Right kidney (tissue), 1 donor: ENCODE data around the gene SLC17A8.

ENCODE experiments used
- DNase-seq: peaks from one replicate; pipeline ENCODE4 v3.0.0-alpha.2; 2016

SLC17A8 gene

DNA sequence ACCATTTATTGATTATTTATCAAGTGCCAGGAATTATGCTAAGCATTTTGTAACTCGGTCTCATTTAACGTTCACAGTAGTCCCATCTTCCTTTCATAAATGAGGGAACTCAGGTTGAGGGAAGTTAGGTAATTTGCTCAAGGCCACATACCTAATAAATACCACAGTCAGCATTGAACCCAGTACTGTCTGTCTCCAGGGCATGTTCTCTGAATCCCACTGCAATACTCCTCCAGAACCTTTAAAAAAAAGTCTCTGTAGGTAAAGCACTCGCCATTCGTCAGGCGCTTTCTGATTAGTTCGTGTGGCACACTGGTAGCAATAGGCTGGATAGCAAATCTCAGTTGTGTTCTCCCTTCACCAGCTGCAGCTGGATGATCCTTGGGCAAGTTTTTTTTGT is 14.3 kb downstream of the SLC17A8 start:
- no peak for DNase-seq

DNA sequence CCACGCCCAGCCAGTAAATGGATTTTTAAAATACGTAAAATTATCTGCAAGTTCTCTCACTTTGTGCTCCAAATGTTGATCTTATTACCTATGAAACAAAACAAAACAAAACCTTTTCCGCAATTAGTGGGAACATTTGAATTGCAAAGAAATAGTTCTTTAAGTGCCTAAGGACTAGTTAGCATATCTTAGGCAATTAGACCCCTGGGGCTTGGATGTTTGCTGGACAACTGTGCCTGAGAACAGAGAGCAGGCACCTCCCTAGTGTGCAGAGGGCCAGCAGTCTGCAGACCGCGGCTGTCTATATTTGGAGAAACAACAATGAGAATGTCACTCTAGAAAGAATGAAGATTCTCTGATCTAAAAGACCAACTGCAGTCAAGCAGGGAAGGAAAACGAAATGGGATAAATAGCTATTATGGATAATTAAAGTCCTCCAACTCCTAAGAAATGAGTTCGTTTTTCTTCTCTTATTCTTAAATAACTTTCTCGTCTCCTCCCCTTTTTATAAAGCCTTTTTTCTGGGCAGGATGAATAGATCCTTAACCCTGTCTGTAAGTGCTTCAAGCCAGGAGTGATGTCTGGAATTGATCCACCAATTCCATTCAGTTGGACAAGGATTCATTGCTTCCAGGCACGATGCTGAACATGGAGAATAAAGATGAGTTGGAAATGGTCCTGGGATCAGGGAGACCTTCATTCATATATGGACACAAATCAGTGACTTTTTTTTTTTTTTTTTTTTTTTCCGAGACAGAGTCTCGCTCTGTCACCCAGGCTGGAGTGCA is 16.2 kb downstream of the SLC17A8 start:
- DNase-seq: no peak

DNA sequence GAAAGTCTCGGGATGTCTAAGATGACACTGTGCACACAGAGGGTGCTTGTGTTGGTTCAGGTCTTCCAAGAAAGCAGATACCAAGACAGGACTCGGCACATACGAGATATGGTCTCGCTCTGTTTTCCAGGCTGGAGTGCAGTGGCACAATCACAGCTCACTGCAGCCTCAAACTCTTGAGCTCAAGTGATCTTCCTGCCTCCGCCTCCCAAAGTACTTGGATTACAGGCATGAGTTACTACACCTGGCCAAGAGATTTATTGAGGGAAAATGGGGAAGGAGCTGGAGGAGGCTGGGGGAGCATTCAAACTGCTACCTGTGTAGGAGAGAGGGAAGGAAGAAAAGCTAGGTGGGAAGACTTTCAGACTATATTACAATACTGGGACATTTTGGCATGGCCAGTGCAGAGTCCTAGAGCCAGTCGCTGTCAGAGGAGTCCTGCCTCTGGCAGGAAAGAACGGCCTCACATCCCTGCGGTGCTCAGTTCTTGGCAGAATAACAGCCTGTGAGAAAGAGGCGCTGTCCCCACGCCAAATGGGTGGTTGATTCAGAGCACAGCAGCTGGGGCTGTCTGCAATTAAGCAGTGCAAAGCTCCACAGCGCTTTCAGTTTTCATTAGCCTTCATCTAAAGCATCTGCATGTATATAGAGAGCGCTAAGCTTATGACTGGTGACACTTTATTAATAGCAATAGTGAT is 18.3 kb downstream of the SLC17A8 start:
- DNase-seq: peak; percentile 22

DNA sequence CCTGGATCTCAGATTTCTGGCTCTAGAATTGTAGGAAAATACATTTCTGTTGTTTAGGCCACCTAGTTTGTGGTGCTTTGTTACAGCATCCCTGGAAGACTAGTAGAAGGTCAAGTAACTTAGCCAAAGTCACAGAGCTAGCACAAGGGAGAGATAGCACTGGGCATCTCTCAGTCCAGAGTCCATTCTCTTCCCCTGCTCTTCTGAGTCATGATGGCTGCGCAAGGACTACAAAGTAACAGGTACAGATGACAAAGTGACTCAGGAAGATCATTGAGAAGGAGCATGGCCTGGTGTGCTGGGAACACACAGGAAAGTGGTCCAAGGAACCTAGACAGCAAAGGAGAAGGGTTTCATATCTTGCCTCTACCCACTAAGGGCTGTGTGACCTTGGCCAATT is 19.3 kb downstream of the SLC17A8 start:
- no peak for DNase-seq

DNA sequence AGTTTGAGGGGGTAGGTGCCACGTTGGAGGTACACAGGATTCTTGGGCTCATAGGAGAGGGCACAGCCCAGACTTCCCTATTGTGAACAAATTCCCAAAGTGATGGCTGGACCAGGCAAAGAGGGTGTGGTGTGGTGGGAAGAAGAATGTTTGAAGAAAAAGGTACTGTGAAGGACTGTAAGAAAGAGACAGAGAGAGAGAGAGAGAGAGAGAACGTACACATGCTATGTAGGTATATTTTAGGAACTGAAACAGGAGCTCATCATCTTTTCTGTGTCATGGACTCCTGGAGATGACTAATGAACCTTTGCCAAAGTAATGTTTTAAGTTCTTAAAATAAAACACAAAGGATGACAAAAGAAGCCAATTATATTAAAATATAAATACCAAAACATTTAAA is 24.5 kb downstream of the SLC17A8 start:
- no peak for DNase-seq

DNA sequence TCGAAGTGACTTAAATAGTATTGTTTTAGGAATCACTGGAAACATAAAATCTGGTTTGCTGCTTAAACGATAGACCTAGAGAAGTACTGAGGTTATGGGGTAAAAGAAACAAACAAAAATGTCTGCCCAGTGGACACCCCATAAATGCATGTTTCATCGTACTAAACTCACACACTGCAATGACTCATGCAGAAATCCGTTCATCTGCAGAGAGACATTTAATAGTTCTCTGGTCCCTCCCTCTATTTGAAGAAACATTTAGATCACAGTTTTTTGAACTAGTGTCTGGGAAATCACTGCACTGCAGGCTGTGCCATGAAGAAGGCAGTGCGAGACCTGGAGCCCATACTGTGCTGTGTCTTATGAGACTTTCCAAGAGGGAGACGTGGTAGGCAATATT is 25.5 kb downstream of the SLC17A8 start:
- no peak for DNase-seq

DNA sequence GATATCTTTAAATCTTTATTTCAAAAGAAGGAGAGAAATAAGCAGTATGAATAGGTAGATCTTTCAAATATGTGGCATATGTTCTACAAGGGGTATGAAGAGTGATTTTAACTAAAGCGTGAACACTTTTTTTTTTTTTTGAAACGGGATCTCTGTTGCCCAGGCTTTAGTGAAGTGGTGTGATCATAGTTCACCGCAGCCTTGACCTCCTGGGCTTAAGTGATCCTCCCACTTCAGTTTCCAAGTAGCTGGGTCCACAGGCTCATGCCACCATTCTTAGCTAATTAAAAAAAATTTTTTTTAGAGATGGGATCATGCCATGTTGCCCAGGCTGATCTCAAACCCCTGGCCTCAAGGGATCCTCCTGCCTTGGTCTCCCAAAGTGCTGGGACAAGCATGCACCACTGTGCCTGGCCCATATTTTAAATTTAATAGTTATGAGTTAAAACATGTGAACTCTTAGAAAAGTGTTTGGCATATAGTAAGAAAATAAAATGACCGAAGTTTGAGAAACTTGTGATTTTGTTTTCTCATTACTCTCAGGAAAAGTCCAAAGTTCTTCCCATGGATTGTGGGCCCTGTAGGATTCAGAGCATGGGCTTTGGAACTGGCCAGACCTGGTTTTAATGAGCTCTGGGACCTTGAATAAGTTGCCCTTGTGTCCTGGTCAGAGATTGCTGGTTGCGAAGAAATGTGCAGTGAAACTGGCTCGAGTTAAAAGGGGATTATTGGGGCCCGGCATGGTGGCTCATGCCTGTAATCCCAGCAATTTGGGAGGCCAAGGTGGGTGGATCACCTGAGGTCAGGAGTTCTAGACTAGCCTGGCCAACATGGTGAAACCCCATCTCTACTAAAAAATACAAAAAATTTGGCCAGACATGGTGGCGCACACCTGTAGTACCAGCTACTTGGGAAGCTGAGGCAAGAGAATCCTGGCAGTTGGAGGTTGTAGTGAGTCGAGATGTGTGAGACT is 27.0 kb downstream of the SLC17A8 start:
- DNase-seq: no peak

DNA sequence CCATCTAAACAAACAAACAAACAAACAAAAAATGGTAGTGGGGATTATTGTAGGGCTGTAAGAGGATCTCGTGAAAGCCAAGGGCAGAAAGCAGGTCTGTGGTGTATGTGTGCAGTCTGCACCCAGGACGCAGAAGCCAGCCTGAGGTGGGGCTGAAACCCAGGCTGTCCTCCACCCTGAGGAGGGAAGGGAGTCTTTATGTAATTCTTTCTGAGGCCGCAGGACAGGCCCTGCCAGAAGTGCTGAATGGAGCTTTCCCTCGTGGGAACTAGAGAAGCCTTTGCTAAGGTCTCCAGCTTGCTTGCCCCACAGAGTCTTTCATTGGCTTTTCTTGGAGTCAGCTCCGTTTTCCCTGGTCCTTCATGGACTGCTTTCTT is 27.7 kb downstream of the SLC17A8 start:
- no peak for DNase-seq

DNA sequence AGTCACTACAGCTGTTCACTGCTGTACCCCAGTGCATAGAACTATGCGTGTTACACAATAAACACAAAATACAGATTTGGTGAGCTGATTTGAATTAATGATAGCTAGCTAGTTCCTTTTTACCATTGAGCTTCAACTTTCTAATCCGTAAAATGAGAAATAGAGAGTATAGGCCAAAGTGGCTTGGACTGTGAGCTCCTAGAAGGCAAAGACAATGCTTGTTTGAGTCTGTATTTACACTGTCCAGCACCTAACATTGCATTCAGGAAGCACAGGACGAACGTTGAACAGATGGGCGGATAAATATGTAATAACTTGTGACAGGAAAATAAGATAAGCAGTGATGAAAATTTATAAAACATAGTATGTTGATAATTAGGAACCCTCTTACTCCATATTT is 31.5 kb downstream of the SLC17A8 start:
- no peak for DNase-seq

DNA sequence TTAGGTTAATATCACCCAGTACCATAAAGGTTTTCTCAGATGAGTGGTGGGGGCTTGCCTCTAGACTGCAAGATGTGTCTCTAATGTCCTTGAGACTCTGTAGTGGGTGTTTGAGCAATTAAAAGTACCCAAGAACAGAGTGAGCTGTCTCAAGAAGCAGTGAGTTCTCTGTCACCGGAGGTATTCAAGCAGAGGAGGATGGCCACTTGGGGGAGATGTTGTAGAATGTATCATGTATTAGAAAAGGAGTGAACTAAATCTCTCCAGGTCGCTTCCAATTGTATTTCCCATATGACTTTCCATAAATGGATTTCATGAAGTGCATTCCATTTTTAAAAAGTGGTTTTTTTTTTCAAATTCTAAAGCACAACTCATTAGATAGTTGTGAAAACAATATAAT is 35.0 kb downstream of the SLC17A8 start:
- no peak for DNase-seq

DNA sequence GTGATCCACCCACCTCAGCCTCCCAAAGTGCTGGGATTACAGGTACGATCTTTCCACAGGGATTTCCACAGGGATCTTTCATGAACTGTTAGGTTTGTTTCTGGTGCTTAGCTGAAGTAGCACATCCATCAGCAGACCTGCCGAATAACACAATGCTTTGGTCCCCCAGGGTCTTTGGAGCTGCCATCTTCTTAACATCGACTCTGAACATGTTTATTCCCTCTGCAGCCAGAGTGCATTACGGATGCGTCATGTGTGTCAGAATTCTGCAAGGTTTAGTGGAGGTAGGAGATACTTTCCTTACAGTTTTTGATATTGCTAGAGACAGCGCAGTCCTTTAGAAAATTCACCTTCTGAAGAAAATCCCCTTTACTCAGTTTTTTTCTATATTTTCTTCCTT is 36.3 kb downstream of the SLC17A8 start:
- DNase-seq: no peak

DNA sequence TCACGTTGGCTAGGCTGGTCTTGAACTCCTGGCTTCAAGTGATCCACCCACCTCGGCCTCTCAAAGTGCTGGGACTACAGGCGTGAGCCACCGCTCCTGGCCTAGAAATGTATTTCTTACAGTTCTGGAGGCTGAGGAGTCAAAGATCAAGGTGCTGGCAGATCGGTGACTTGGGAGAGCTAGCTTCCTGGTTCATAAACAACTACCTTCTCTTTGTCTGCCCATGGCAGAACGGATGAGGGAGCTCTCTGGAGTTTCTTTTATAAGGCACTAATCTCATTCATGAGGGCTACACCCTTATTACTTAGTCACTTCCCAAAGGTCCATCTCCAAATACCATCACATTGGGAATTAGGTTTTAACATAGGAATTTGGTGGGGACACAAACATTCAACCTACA is 38.9 kb downstream of the SLC17A8 start:
- no peak for DNase-seq

DNA sequence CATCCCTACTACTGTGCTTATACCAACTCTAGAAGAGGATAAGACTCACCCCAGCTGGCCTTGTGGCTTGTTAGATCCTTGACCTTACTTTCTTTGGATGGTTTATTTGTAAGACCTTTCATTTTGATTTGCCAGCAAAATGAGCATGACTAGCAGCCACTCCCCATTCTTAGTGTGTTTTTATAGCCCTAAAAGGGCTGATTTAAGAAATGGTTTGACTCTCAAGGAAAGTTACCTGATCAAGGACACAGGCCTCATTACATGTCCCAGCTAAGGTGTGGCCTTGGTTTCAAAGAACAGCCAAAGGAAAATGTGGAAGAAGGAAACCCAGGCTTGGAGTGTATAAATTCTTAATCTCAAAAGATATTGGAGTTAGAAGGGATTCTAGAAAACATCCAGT is 41.4 kb downstream of the SLC17A8 start:
- no peak for DNase-seq

DNA sequence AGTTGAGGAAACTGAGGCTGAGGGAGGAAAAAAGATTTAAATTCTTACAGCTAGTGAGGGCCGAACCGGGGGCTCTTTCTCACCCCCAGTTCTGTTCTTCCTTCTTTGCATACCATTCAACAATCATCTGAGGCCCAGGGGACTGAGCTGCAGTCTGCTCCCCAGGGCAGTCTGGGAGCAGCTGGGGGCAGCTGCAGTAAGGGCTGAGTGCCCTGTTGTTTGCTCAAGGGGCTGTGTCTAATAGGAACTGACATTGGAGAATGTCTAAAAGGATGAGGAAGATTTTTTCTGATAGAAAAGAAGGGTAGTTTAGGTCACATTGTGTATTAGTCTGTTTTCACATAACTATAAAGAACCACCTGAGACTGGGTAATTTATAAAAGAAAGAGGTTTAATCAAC is 42.2 kb downstream of the SLC17A8 start:
- no peak for DNase-seq

DNA sequence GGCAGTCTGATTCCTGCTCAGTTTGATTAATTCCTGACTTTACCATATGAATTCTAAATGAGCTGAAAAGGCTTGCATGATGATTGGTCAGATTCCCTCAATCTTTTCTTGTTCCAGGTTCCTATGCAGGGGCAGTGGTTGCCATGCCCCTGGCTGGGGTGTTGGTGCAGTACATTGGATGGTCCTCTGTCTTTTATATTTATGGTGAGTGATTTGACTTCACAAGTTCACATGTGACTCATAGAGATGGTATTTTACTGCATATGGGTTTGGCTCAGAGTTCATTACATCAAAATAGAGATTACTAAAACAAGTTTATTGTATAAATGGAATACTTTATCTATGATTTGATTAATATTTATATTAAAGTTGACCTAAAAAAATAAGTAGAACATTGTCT is 44.8 kb downstream of the SLC17A8 start:
- DNase-seq: no peak

DNA sequence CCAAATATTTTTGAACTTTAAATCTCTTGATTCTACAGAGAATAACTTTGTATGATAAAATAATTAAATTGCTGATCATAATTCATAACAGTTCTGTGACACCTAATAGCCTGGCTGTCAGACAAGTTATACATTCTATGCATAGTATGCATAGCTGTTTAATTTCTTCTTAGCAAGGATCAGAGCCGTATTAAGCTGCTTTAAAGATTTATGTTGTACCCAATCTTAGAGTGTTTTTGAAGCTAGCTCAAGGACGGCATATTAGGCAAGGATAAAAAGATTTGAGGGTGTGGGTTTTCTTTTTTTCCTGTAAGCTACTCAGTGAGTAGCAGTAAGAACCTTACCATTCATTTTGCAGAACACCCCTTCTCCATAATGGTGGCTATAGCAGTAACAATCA is 45.9 kb downstream of the SLC17A8 start:
- no peak for DNase-seq

DNA sequence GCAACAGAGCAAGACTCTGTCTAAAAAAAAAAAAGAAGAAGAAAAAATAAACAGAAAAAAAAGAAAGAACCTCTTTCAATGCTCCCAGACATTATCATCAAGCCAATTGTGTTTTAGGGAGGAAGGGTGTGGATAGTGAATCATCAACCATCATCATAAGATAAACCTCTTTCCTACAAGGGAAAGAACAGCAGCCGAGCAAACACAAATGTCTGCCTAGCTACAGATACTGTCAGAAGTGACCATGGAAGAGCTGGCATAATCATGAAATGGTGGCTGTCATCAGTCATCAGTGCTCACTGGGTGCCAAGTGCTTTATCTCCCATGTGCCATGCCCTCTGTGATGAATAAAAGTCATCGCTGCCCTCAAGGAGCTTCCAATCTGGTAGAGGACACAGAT is 46.6 kb downstream of the SLC17A8 start:
- DNase-seq: no peak

DNA sequence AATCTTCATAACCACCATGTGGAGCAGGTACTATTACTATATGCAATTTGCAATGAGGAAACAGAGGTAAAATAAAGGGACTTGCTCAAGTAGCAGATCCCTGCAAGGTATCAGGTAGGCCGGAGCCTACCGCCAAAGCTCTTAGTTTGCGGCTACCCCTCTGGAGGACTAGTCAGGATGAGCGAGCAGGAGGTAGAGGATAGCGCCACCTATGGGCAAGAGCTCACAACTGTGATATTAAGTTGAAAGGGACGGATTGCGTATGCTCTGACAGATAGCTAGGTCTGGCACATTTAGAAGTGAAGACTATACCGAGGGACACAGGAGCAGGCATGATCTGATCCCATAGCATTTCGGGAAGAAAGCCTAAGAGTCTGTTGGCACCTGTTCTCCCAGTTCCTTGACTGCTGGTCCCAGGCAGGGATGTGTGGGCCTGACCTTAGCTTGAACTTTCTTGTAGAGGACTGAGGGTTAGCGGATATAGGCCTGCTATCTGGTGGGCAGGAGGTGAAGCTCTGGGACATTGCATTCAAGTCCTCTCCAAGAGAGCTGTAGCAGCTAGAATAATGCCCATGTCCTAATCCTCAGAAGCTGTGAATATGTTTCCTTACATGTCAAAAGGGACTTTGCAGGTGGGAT is 48.0 kb downstream of the SLC17A8 start:
- DNase-seq: no peak

DNA sequence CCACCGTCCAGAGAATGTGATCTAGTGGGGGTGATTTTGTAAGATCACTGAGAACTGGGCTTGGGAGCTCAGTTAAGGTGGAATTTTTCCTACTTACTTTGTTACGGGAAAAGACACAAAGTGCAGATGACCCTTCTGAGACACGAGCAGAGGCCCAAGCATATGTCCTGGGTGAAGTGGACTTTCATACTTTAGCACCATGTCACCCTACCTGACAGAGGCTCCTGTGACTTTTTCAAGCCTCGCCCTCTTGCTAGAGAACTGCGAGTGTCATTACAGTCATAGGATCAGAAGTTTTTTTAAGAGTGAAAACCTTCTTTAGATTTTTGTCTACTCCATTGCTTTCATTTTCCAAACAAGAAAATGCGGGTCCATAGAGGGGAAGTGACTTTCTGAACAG is 56.1 kb downstream of the SLC17A8 start:
- no peak for DNase-seq

DNA sequence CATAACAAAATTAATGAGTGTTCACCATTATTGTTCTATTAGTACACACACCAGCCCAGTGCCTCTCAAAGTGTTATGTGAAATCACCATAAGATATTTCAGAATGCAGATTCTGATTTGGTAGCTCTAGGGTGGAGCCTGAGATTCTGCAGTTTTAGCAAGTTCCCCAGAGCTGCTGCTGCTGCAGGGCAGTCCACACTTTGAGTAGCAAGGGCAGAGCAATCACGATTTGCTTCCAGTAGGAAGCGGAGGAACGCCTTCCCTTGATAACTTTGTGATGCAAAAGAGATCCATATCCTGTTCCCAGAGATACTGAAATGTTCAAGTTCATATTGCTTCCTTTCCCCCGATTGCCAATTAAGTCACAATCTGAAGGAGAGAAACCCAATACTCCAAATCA is 57.9 kb downstream of the SLC17A8 start:
- DNase-seq: no peak

DNA sequence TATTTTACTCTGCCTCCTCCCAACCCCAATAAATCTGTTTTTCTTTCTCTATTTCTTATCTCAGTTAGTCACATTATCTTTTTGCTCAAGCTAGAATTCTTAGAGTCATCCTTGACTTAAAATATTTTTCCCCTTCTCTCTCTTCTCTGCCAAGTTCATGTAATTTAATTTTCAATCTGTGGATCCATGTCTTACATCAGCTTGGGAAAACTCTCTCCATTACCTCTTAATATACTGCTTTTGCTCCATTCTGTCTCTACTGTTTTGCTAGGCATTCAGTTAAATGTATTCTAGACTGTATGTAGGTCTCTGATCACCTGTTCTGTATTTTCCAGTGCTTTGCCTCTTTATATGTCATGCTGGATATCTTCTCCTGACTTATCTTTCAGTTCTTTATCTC is 65.8 kb downstream of the SLC17A8 start:
- DNase-seq: no peak

DNA sequence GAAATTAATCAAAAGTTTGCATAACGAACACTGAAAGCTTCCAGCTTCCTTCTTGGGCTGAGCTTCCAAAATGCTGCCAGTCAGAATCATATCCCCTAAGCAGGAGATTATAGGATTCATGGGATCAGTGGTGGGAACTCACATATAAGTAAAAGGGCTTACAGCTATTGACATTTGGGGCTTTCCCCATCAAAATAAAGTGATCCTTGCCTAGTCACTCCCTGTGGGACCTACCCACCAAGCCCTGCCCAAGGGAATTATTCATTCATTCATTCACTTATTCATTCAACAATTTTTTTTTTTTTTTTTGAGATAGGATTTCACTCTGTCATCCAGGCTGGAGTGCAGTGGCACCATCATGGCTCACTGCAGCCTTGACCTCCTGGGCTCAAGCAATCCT is 69.3 kb downstream of the SLC17A8 start:
- no peak for DNase-seq

DNA sequence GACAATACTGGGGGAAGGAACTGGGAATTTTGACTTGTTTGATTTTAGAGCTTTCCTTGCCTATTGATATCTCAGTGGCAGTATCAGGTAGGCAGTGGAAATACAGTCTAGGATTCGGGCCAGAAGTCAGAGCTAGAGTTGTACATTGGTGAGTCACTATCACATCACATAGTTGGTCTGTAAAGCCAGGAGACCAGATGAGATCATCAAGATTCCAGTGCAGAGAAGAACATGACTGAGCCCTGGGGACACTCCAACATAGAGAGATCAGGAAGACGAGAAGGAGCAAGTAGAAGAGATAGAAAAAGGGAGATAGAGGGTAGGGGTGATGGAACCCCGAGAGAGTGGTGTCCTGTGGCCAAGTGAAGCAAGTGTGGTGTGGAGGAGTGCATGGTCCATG is 70.2 kb downstream of the SLC17A8 start:
- DNase-seq: no peak
